ENCODE measurements around the gene RAB26.
"Not testable (repeated sequence)": the region's sequence is repeated elsewhere in the genome, so short reads cannot be mapped to it uniquely, and the experiment has no call there.

Gene RAB26

DNA sequence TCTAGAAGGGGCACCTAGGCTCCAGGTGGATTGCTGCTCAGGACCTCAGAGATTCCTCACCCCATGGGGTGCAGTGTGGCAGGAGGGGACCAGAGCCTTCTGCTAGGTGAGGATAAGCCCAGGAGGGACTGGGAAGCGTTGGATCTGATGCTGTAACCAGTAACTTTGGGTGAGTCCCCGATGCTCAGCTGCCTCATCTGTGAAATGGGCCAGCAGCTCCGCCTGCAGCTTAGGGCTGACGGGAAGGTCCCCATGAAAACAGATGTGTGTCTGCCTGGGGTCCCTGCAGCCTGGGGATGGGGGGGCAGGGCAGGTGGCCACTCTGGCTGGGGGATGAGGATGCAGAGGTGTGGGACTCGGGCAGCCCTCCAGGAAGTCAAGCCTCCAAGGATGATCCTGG lies 50.7 kb downstream of the RAB26 start:
- DNase-seq = no peak

- no peak for DNase-seq
Observed at GRCh38 chr16:2199621-2200139, 51.3 kb downstream of the RAB26 start.

GRCh38 chr16:2200313-2200712 lies 51.9 kb downstream of the RAB26 start:
- no peak for DNase-seq

GRCh38 chr16:2203119-2203688 lies 54.8 kb downstream of the RAB26 start:
- not testable (repeated sequence) for DNase-seq

All from DMS 273 treated with DMSO at 0.1 percent for 48 hours (cell line).